GM21576 (cell line): ENCODE results near the gene ZNF423.

Experiments
- ATAC-seq: cut with Tn5 transposase; IDR thresholded peaks from one replicate; pipeline ENCODE4 v1.9.1; 2021; ENCODE audit warnings: mild to moderate bottlenecking, moderate library complexity; ENCODE audit not compliant: unreplicated experiment

The ZNF423 gene

GRCh38 chr16:49467540-49468372, 388.2 kb downstream of the ZNF423 start:
- ATAC-seq, result no peak

- ATAC-seq, result no peak
These were observed 389.0 kb downstream of the ZNF423 start for GRCh38 chr16:49466881-49467280.

DNA sequence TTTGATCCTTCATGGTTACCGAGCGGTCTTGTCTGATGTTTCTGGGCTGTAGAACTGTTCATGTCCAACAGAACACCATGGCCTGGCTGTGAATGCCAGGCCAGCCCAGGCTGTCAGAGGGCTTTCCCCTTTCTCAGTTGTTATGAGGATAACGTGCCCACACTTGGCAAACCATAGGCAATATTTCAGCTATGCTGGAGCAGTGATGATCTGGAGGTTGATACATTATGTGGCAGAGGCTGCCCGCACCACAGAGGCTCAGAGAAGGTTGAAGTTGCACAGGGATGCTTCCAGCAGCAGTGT, 389.4 kb downstream of the ZNF423 start:
- no peak for ATAC-seq

DNA sequence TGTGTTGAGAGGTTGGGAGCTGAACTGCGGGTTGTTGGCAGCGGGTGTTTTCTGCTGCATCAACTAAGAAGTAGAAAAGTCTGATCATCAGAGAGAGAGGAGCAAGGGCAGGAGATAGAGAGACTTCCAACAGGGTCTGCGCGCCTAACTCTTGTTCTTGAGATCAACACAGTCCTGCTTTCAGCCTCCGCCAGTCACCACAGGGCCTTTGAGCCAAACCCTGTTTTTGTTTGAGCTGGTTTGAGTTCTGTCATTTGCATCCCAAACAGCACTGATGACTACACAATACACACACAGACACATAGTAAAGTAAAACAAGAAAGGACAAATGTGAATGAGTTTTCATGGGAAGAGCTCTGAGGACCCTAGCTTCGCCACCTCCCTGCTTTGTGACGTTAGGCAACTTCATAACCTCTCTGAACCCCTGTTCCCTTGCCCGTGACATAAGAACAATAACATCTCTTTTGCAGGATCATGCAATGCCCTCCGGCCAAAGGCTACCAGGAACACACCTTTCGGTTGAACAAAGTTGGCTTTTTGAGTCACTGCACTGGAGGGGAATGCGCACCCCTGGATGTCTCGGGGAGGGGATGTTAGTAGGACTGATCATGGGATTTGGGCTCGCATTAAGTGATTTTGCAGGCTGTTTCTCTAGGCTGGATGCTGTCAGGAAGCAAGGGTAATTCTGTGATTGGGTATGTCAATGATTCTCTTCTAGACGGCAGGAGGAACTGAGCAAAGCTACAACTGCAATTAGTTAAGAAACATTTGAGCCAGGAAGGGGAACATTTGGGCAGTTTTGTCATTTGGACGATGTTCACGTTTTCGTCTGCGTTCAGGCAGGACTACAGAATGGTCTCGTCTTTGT, 390.0 kb downstream of the ZNF423 start:
- ATAC-seq, result no peak

GRCh38 chr16:49464877-49465504, 390.9 kb downstream of the ZNF423 start:
- no peak for ATAC-seq

GRCh38 chr16:49464093-49464492, 391.8 kb downstream of the ZNF423 start:
- no peak for ATAC-seq

GRCh38 chr16:49463529-49463928, 392.4 kb downstream of the ZNF423 start:
- ATAC-seq, result peak; percentile 95

DNA sequence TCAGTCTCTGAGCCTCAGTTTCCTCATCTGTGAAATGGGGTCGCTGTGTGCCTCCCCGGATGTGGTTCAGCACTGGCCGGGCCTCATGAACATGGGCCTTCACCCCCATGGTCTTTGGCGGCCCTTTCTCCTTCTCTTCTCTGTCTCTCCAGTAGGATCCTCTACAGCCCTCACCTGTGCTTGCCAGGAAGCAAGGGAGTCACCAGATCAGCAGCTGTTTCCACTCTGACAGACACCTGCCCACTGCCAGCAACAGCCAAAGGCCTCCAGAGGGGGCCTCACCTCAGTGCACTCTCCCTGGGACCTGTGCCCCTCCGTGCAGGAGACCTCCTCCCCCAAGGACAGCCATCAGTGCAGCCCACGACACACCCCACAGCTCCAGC, 392.9 kb downstream of the ZNF423 start:
- no peak for ATAC-seq

GRCh38 chr16:49462362-49462988, 393.4 kb downstream of the ZNF423 start:
- ATAC-seq, result no peak

- ATAC-seq, result no peak
These were observed 394.4 kb downstream of the ZNF423 start for GRCh38 chr16:49461517-49461951.

DNA sequence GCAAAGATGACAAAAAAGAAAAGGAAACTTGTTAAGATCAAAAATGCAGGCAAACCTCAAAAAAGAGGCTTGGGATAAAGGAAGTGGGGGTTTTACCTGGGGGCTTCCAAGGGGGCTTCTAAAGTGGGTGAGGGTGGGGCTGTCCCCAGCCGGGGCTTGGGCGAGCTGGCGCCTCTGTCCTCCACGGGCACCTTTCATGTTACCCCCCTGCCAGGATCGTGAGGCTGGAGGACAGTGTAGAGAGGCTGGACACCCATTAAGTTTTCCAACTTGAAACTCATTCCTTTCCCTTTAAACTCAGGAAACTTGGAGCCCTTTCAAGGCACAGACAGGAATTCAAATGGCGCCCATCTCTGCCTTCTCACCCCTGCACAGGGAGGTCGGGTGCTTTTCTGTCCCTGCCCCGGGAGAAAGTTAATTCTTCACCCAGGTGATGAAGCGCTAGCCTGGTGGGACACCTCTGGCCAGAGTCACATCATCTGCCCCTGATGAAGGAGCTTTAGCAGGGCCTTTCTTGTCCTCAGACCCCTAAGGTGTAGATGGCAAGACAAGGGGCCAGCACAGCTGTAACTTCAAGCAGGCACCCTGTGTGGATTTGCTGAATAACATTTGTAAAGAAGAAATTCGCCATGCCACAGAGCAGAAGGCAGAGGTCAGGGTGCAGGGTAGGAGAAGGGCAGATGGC, 395.0 kb downstream of the ZNF423 start:
- ATAC-seq, result no peak

- no peak for ATAC-seq
These were observed 395.8 kb downstream of the ZNF423 start for GRCh38 chr16:49459953-49460735.

- ATAC-seq, result no peak
These were observed 397.1 kb downstream of the ZNF423 start for GRCh38 chr16:49458656-49459445.

- no peak for ATAC-seq
These were observed 397.7 kb downstream of the ZNF423 start for GRCh38 chr16:49458243-49458642.

- ATAC-seq, result no peak
These were observed 398.7 kb downstream of the ZNF423 start for GRCh38 chr16:49457196-49457595.

DNA sequence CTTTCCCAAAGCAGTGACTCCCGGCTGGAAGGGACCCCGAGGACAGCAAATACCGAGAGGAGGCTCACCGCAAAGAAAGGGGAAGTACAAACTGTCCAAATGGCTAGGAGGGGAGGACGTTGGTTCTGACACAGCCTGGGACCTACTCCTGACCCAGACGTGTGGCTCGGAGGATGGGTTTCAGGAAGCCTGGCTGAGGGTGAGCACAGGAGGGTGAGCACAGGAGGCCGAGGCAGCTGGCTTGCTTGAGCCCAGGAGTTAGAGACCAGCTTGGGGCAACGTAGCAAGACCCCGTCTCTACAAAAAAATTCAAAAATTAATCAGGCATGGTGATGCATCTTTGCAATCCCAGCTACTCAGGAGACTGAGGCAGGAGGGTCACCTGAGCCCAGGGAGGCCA, 399.1 kb downstream of the ZNF423 start:
- ATAC-seq, result no peak

- ATAC-seq, result no peak
These were observed 399.7 kb downstream of the ZNF423 start for GRCh38 chr16:49455991-49456745.
